Left ventricle myocardium superior (tissue), 1 donor: ENCODE data around the gene SPATA21. TPM values are rescaled to one million over a fixed set of nuclear protein-coding genes. Genes with fewer than 3 reads are reported as not detected.
"Not testable (repeated sequence)": the region's sequence is repeated elsewhere in the genome, so short reads cannot be mapped to it uniquely, and the experiment has no call there.

Experiments
- ATAC-seq: fragments of 200-7000 bp; cut with Tn5 transposase; one replicate; pipeline ENCODE4 v1.9.1; 2020; ENCODE audit warnings: mild to moderate bottlenecking, moderate library complexity
- DNase-seq: peaks from one replicate; pipeline ENCODE4 v3.0.0-alpha.2; 2020
- intact Hi-C: fragments of 100-400 bp; cut with micrococcal nuclease; formaldehyde crosslinking; loops from one replicate; pipeline ENCODE4 v1.11.0; 2022
- long read RNA-seq: library from polyadenylated mRNA; unstranded; transcript quantifications from one replicate; pipeline ENCODE4 v2.0.0, GENCODE V29; 2021
- total RNA-seq: library from RNA; stranded (reverse); fragmentation: NEBNext Ultra II Directional; extraction: Animal tissue kit (Norgen Biotek cat#: 25700); gene quantifications from one replicate; pipeline ENCODE4 v1.2.1, GENCODE V29; 2021
- donor health status: DM: no; HTN: yes; CAD: no; lungs with severe emphysema.

SPATA21 gene
- total RNA-seq, result not detected
- long read RNA-seq, partial matches to known transcripts, result 0 of 2 reads
- long read RNA-seq, other reads (novel, unspliced or antisense), result 2 of 2 reads

DNA sequence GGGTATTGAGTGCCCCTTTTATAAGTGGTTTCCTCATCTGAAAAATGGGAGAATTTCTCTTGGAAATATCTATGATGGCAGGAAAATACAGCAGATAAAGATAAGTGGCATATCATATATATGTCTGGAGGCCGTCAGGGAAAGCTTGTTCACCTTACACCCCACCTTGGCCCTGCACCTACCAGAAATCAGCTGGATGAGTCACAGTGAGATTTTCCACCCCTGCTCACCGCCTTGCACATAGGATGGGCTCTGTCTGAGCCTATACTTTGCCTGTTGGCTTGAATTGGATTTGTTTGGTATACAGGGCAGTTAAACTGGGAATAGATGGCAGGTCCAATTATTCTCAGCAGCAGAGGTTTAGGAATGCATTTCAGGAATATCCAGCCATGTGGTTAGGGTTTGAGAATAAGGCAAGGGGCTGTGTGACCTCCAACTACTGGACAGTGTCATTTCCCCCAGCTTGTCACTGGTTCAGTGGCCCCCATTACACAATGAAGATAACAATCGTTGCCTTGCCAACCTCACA lies at the start of gene SPATA21:
Gene SPATA21 (minus strand): TSS at position 479 of the 529 bp plus-strand sequence. CDS start 6,053 bp downstream, outside the sequence.
- ATAC-seq, result no peak
- DNase-seq, result no peak
- intact Hi-C loops, result no loop called here

- DNase-seq, ATAC-seq, intact Hi-C loops: not testable (repeated sequence)
Measured at GRCh38 chr1:16487011-16487410, 49.8 kb upstream of the SPATA21 start.

GRCh38 chr1:16486316-16486715 lies 49.1 kb upstream of the SPATA21 start:
- DNase-seq, intact Hi-C loops: not testable (repeated sequence)
- ATAC-seq, result peak; percentile 27

GRCh38 chr1:16484931-16485330 lies 47.7 kb upstream of the SPATA21 start:
- DNase-seq (no peak), ATAC-seq (no peak)
- intact Hi-C loops, result no loop called here

GRCh38 chr1:16484501-16484835 lies 47.2 kb upstream of the SPATA21 start:
- ATAC-seq (no peak), DNase-seq (no peak)
- intact Hi-C loops, result no loop called here

- intact Hi-C loops, DNase-seq, ATAC-seq: not testable (repeated sequence)
Measured at GRCh38 chr1:16483639-16484500, 46.6 kb upstream of the SPATA21 start.

DNA sequence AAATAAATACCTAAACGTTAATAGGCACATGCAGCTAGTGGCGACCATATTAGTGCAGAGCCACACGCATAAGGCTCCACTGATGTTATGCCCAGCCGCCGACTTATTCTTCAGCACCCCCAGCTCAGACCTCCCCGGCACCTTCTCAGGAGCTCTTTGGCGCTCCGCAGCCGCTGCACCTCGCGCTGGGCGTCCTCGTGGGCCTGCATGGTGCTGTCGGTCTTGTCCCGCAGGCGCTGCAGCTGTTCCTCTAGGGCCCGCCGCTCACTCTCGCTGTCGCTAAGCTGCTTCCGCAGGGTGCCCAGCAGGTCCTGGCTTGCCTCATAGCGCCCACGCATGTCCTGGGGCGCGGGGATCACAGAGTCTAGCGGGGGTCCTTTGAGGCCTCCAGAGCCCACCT lies 45.9 kb upstream of the SPATA21 start:
- ATAC-seq, intact Hi-C loops, DNase-seq: not testable (repeated sequence)

- DNase-seq (no peak), ATAC-seq (no peak)
- intact Hi-C loops, result no loop called here
Measured at GRCh38 chr1:16478091-16478490, 40.9 kb upstream of the SPATA21 start.

DNA sequence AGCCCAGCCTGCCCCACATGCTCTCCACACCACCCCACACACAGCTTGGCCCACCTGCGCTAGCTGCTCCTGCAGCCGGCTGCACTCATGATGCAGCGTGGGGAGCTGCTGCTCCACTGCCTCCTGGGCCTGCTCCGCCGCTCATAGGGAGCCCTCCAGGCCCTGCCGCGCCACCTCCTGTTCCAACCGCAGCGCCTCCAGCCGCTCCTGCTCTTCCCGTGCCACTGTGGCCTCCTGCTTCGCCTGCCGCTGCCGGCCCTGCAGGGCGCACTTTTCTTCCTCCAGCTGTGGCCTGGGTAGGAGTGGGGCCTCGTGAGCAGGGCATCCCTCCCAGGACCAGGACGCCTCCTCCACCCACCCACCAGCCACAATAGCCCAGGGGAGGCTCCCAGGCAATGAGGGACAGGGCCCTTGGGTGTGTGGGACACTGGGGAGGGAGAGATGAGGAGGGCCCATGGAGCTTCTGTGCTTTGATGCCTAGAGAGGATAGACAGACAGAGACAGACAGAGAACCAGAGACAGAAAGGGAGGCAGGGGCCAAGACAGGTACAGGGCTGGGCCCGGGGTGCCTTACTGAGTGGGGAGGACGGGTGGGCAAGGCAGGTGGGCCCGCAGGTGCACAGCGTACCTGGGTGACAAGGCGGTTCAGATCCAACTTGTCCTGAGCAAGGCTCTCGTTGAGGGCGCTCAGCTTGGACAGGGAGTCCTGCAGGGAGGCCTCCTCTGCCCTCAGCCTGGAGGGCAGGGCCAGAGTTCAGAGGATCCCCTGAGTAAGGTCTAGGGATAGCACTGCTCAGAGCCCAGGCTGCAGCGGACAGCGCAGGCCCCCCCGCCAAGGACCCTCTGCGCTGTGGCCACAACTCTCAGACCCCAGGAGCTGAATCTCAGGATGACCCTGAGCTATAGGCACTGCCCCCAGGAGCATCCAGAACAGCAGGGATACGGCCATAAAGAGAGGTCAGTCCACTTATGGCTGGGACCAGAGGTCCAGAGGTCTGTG lies 38.8 kb upstream of the SPATA21 start:
- intact Hi-C loops, DNase-seq, ATAC-seq: not testable (repeated sequence)

GRCh38 chr1:16474891-16475290 lies 37.7 kb upstream of the SPATA21 start:
- intact Hi-C loops, ATAC-seq, DNase-seq: not testable (repeated sequence)

GRCh38 chr1:16474166-16474800 lies 37.1 kb upstream of the SPATA21 start:
- no peak for DNase-seq
- ATAC-seq, result no peak
- intact Hi-C loops, result no loop called here

DNA sequence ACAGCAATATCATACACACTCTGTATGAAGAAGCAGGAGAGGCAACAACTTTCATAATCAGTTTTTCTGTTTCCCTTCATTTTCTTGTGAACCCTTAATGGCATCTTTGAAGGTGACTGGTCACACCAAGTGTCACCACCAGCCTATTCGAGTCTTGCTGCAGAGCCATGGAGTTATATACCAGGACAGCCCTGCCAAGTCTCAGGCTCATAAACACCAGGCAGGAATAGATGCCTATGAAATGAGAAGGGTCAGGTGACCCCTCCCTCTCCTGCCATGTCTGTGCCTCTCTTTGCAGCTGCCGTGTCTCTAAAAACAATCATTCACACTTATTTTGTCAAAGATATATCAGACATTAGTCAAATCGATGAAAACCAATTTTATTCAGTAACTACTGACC lies 31.3 kb upstream of the SPATA21 start:
- no peak for ATAC-seq

DNA sequence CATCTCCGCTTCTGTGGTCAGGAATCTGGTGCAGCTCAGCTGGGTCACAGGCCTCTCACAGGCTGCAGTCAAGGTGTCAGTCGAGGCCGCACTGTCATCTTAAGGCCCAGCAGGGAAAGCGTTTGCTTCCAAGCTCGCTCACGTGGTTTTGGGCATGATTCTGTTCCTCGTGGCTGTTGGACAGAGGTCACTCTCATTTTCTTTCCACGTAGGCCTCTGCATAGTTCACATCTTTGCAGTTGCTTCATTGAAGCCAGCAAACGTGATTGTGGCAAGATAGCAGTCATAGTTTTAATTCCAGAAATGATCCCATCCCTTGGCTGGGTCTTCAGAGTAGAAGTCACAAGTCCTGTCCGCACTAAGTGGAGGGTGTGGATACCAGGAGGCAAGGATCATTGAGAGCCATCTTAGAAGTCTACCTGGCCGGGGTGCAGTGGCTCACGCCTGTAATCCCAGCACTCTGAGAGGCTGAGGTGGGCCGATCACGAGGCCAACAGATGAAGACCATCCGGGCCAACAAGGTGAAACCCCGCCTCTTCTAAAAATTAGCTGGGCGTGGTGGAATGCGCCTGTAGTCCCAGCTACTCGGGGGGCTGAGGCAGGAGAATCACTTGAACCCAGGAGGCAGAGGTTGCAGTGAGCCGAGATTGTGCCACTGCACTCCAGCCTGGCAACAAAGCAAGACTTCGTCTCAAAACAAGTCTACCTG lies 27.8 kb upstream of the SPATA21 start:
- DNase-seq (no peak), ATAC-seq (no peak)
- intact Hi-C loops, result no loop called here

More for the DNA sequence above, 31.3 kb upstream of the SPATA21 start:
- intact Hi-C loops, result no loop called here
- DNase-seq, result no peak

DNA sequence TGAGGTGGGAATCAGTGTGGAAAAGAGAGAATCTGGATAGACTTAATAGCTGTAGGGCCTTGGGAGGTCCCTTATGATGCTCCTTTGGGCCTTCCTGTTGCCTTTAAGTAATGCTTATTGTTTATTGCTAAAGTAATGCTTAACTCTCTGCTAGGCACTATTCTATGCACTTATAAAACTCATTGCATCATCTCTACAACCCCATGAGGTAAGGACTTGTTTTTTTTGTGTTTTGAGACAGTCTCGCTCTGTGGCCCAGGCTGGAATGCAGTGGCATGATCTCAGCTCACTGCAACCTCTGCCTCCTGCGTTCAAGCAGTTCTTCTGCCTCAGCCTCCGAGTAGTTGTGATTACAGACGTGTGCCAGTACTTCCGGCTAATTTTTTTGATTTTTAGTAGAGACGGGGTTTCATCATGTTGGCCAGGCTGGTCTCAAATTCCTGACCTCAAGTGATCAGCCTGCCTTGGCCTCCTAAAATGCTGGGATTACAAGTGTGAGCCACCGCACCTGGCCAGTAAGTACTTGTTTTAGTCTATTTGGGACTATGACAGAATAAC lies 25.6 kb upstream of the SPATA21 start:
- no peak for ATAC-seq
- intact Hi-C loops, result no loop called here
- DNase-seq, result no peak

DNA sequence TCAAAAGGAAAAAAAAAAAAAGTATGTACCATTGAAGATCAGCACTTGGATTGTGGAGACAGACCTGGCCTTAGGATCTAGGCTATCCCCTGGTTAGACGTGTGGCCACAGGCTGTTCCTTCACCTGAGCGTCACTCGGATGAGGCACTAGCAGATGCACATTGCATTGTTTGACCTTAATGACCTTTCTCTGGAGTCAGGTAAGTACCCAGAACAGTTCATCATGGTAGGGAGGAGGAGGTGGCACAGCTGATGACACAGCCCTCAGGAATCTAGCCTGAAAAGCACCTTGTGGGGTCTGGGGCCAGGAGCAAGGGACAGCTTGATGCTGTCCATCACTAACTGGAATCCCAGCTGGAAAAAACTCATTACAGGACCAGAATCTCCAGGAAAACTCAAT lies 24.5 kb upstream of the SPATA21 start:
- ATAC-seq, result no peak
- intact Hi-C loops, result no loop called here
- no peak for DNase-seq

GRCh38 chr1:16459352-16459925 lies 22.2 kb upstream of the SPATA21 start:
- intact Hi-C loops, result no loop called here
- DNase-seq (peak; percentile 47), ATAC-seq (peak; percentile 79)

DNA sequence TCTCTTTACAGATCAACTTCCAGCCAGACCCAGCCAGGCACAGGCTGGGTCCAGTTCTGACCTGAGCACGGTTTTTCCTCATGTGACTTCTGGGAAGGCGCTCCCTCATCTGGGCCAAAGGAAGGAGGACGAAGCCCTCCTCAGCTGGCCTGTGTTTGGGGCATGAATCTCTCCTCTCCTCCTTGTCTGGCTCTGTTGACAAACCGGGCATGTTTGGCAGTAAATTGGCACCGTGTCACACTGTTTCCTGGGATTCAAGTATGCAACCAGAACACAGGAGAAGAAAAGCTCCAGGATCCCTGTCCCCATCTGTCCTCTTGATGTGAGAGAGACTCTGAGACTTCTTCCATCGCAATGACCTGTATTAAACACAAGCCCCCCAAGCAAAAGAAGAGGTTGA lies 21.6 kb upstream of the SPATA21 start:
- ATAC-seq (peak; percentile 27), DNase-seq (no peak)
- intact Hi-C loops, result no loop called here

- ATAC-seq, intact Hi-C loops, DNase-seq: not testable (repeated sequence)
Measured at GRCh38 chr1:16456151-16456550, 18.9 kb upstream of the SPATA21 start.
